Non-pigmented ciliary epithelial cell (primary cell): ENCODE data around the gene KRT78.
"Not testable (repeated sequence)": the region's sequence is repeated elsewhere in the genome, so short reads cannot be mapped to it uniquely, and the experiment has no call there.

Experiments
- DNase-seq: peaks from one replicate; pipeline ENCODE4 v3.0.0-alpha.2; 2010; ENCODE audit warnings: low read depth

The KRT78 gene

DNA sequence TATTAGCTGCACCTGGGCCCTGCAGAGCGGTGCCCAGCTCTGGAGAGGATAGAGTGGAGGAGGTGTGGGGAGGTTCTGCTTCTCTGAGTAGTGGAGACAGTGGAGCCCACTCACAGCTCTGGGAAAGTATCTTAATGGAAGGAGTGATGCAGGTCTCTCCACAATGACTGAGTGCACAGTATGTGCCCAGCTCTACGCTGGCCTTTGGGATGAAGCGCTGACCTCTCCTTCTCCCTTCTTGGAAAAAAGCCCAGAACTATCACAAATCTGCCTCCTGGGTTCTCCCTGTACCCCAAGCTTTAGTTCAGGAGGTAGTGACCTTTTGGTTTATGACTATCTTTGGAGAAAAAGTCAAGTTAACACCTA lies 52.4 kb downstream of the KRT78 start:
- no peak for DNase-seq

DNA sequence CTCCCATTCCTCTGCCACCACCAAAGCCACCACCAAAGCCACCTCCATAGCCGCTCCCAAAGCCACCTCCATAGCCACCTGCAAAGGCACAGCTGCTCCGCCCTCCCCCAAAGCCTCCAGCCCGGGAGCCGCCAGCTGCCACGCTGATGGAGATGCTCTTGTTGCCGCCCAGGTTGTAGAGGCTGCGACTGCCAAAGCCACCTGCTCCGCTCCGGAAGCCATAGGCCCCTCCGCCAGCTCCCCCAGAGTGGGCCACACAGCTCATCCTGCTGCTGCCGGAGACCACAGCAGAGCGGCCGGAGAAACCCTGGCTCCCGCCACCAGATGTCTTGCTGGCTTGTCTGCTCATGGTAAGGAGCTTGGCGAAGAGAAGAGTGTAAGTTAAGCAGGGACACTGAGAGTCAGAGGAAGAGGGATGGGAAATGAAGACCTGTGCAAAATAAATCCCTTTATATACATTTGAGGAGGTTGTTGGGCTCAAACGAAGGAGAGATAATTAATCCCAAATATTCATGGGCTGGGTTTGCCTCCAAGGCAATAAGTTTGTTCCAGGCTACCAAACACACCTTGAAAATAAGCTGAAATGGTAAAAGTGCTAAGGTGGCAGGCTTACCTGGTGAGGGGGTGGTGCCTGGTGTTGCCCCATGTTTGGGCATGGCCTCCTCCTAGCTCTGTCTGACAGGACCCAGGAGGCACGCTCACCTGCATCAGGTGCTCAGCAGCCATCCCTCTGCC lies 52.9 kb downstream of the KRT78 start, which contains the start of gene KRT3:
Gene KRT3, minus strand, starts transcription at position 424 of the 735 bp plus-strand sequence. Its CDS starts 75 bp downstream, at position 349.
- no peak for DNase-seq

GRCh38 chr12:52795332-52795674 lies 53.5 kb downstream of the KRT78 start:
- not testable (repeated sequence) for DNase-seq

GRCh38 chr12:52794479-52795331 lies 54.1 kb downstream of the KRT78 start:
- no peak for DNase-seq

- DNase-seq, result no peak
These were observed 56.4 kb downstream of the KRT78 start for GRCh38 chr12:52792185-52793029.

DNA sequence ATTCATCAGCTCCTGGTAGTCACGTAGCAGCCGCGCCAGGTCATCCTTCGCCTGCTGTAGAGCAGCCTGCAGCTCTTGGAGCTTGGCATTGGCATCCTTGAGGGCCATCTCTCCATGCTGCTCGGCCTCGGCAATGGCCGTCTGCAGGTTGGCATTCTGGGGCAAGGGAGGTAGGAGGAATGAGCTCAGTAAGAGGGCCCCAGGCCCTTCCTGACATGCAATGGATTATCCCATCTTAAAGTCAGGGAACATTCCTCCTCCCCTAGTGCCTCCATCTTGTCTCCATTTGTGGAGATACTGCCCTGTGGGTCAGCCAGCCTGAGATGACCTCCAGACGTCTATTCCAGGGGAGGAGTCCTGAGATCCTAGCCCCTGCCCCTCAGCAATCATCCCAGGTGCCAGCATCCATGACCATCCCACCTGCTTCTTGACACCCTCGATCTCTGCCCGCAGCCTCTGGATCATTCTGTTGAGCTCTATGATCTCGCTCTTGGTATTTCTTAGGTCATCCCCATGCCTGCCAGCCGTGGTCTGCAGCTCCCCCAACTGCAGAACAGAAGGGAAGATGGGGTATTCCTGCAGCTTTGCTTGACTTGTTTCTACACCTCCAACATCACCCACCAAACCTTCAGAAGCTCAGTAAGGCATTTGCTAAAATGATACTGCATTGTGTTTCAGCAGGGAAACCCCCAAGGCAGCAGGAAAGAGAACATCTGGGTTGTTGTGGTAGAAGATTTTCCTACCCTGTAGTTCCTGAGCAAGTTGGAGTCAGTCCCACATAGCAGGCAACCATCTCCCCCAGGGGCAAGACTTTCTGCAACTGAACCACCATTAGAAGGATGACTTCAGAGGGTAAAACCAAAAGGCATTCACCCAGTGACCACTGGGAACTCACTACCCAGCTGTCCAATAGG lies 57.3 kb downstream of the KRT78 start:
- no peak for DNase-seq

GRCh38 chr12:52790427-52791270 lies 58.1 kb downstream of the KRT78 start:
- DNase-seq, result no peak

GRCh38 chr12:52789637-52790426 lies 59.0 kb downstream of the KRT78 start:
- no peak for DNase-seq

GRCh38 chr12:52788876-52789636 lies 59.7 kb downstream of the KRT78 start:
- DNase-seq, result no peak

DNA sequence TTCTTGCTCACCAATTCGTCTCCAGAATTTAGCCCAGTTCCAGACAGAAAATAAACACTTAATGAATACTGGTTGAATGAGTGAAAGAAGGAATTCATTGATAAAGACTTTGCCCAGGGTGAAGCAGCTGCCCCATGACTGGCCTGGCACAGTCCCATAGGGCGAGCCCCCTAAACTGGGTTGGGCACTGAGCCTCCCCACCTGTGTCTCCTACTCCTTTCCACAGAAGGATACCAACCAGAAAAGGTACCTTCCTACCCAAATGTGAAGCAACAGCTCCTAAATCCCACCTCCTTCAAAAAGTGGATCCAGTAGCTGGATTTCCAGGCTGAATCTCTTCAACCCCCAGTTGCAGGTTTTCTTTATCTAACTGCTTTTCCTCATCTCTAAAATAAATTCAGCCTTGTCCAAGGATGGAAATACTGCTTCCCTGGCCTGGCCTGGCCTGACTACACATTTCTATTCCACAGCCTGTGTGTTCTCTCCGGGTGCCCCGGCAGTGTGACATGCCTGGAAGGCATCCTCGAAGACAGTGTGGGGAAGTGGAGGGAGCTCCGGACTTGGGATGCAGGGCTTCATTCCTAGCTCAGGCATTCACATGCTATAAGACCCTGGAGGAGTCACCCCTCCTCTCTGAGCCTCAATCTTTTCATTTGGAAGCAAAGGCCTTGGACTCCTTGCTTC lies 60.5 kb downstream of the KRT78 start:
- DNase-seq, result no peak
